HG03520 (cell line): ENCODE results near the gene RPL22L1.
"Not testable (repeated sequence)": the region's sequence is repeated elsewhere in the genome, so short reads cannot be mapped to it uniquely, and the experiment has no call there.

Experiments used
- ATAC-seq: cut with Tn5 transposase; IDR thresholded peaks from one replicate; pipeline ENCODE4 v1.9.1; 2021; ENCODE audit warnings: mild to moderate bottlenecking, moderate library complexity; ENCODE audit not compliant: unreplicated experiment

RPL22L1 gene

GRCh38 chr3:170869645-170870593 is at the start of gene RPL22L1:
TSS of gene RPL22L1 (minus strand) at chr3:170870195. CDS start at chr3:170870167, 28 bp downstream.
- peak; percentile 97 for ATAC-seq

GRCh38 chr3:170918715-170919114 is 48.7 kb upstream of the RPL22L1 start:
- no peak for ATAC-seq

- no peak for ATAC-seq
Observed at GRCh38 chr3:170914690-170915089, 44.7 kb upstream of the RPL22L1 start.

- no peak for ATAC-seq
Observed at GRCh38 chr3:170914212-170914611, 44.2 kb upstream of the RPL22L1 start.

- no peak for ATAC-seq
Observed at GRCh38 chr3:170911051-170911450, 41.1 kb upstream of the RPL22L1 start.

GRCh38 chr3:170910542-170910941 is 40.5 kb upstream of the RPL22L1 start:
- ATAC-seq = no peak

GRCh38 chr3:170909129-170909903 is 39.3 kb upstream of the RPL22L1 start:
- no peak for ATAC-seq

- ATAC-seq = peak; percentile 88
Observed at GRCh38 chr3:170908235-170909116, 38.5 kb upstream of the RPL22L1 start, which contains the start of gene EIF5A2. TSS of gene EIF5A2 (minus strand) at chr3:170908637. CDS start at chr3:170907806, 831 bp downstream.

- ATAC-seq = no peak
Observed at GRCh38 chr3:170907637-170908234, 37.7 kb upstream of the RPL22L1 start.

GRCh38 chr3:170905862-170906261 is 35.9 kb upstream of the RPL22L1 start:
- no peak for ATAC-seq

- ATAC-seq = no peak
Observed at GRCh38 chr3:170903123-170903522, 33.1 kb upstream of the RPL22L1 start.

GRCh38 chr3:170899455-170899854 is 29.5 kb upstream of the RPL22L1 start:
- ATAC-seq = no peak

GRCh38 chr3:170897978-170898377 is 28.0 kb upstream of the RPL22L1 start:
- ATAC-seq = no peak

GRCh38 chr3:170897199-170897598 is 27.2 kb upstream of the RPL22L1 start:
- not testable (repeated sequence) for ATAC-seq

GRCh38 chr3:170896781-170897180 is 26.8 kb upstream of the RPL22L1 start:
- no peak for ATAC-seq

- not testable (repeated sequence) for ATAC-seq
Observed at GRCh38 chr3:170896333-170896732, 26.3 kb upstream of the RPL22L1 start.

- ATAC-seq = no peak
Observed at GRCh38 chr3:170893895-170894294, 23.9 kb upstream of the RPL22L1 start.

- no peak for ATAC-seq
Observed at GRCh38 chr3:170889630-170890029, 19.6 kb upstream of the RPL22L1 start.

- no peak for ATAC-seq
Observed at GRCh38 chr3:170889132-170889531, 19.1 kb upstream of the RPL22L1 start.
